ENCODE results near the gene P3H2. TPM values are rescaled to one million over a fixed set of nuclear protein-coding genes. Genes with fewer than 3 reads are reported as not detected.
A peak's percentile ranks its signal among the peaks of the same experiment; 100 is the strongest.

Gene P3H2
- total and polyA plus RNA-seq, 2 of the 4 experiments (the other 2 are of a cell fraction) = 54.7 to 64.3 TPM

DNA sequence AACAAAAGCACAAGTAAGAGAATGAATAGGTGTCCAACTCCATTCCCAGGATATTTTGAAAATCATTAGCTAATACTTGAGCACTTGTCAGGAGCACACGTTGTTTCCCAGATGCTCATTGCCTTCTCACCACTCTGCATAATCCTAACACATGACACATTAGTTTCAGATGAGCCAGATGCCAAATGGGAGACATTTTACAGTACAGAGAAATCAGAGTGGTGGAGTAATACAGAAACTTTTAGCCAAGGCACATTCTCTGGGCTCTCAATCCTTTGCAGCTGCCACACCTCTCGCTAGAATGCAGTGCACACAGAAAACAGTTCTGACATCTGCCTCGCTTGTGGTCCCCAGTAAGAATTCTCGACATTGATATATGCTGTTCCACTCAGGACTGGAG lies 76.6 kb downstream of the P3H2 start:
- dilution Hi-C loops (cut with HindIII; ENCODE audit: low sequenced_read_pairs, unreplicated experiment) (no loop called here), intact Hi-C loops (cut with micrococcal nuclease) (no loop called here), in situ Hi-C loops (cut with MboI; ENCODE audit: low sequenced_read_pairs) (no loop called here)
- Histone ChIP-seq H3K4ac (ENCODE audit: low read depth, low read length) (no peak overlapping the region), H3K4me2 (ENCODE audit: low read depth, low read length) (peak overlapping the region; percentile 44), H3K79me1 (ENCODE audit: low read depth in 1 of 2, low read length in 2 of 2) (peaks cover 9 to 50% of the 10 kb centered on the region in 2 experiments; a peak in 3 of 4 replicates), H3K14ac (replicated peaks; ENCODE audit: low read depth, low read length) (no peak overlapping the region), H3K4me1 (ENCODE audit: control insufficient read depth, insufficient read depth, low read length) (peaks cover 7% of the 10 kb centered on the region), H3K4me3 (ENCODE audit: insufficient read depth, low read depth, low read length) (no peak overlapping the region), H3K9ac (ENCODE audit: low read depth, low read length) (no peak overlapping the region), H2AFZ (replicated peaks; ENCODE audit: low read length, poor library complexity) (no peak overlapping the region), H3K27me3 (ENCODE audit: control insufficient read depth, insufficient read depth, low read length) (no peaks in the 10 kb centered on the region), H3K23ac (ENCODE audit: low read depth, low read length) (peak overlapping the region; percentile 58; the same call in 1 of the 2 replicates), H3K18ac (ENCODE audit: low read depth, low read length) (no peak overlapping the region), H4K20me1 (ENCODE audit: insufficient read depth, low read length) (peaks cover 3% of the 10 kb centered on the region; the same call in 1 of the 2 replicates), H2AK5ac (ENCODE audit: low read depth, low read length) (no peak overlapping the region), H2BK20ac (ENCODE audit: low read depth, low read length) (no peak overlapping the region), H3K9me3 (ENCODE audit: control insufficient read depth, insufficient read depth, low read length) (no peaks in the 10 kb centered on the region), H2BK15ac (ENCODE audit: low read depth, low read length) (no peak overlapping the region), H4K8ac (ENCODE audit: low read depth in 2 of 2, low read length in 2 of 2) (peak overlapping the region in 1 of 2 experiments; percentile 17; a peak in 1 of 4 replicates), H2BK120ac (ENCODE audit: low read depth, low read length) (no peak overlapping the region), H2BK5ac (ENCODE audit: low read depth, low read length, poor library complexity, severe bottlenecking) (peak overlapping the region; percentile 12), H3K56ac (ENCODE audit: extremely low read depth, insufficient read depth, low read length) (no peak overlapping the region), H3K36me3 (ENCODE audit: control insufficient read depth, insufficient read depth, low read length) (no peaks in the 10 kb centered on the region), H3K9me1 (ENCODE audit: insufficient read depth, low read length) (no peaks in the 10 kb centered on the region), H4K91ac (ENCODE audit: insufficient read depth, low read depth, low read length) (no peak overlapping the region), H3K27ac (ENCODE audit: insufficient read depth, low read length) (no peak overlapping the region), H4K5ac (ENCODE audit: low read depth, low read length) (peak overlapping the region; percentile 23; the same call in 1 of the 2 replicates), H2AK9ac (replicated peaks; ENCODE audit: low read depth, low read length, poor library complexity) (no peak overlapping the region)
- TF ChIP-seq BHLHE40 (IDR thresholded peaks at IDR 0.05; ENCODE audit: low read depth, low read length) = peak; percentile 17; the same call in 1 of the 2 replicates
- no peak for TF ChIP-seq POLR2A (IDR thresholded peaks at IDR 0.05; ENCODE audit: low read depth, low read length)
- ATAC-seq (ENCODE audit: low read depth) (peak; percentile 42), DNase-seq (peak; percentile 74)
- ChIA-PET POLR2A (ENCODE audit: unreplicated experiment) (no interaction called here), CTCF (interaction anchor here (1.3 to 1.4 kb wide), 2 partner anchors 15 to 77 kb away, joined by 3 to 4 read pairs; partner anchors contain the start of gene P3H2)
- BruUV-seq (replicated peaks) = no TSS peak
- WGBS, 2 experiments (ENCODE audit: extremely low coverage in 2 of 2, insufficient read length in 1 of 2) = 40% methylated on average over 1 of the region's 4 CpGs; no CpG with 5 or more reads in 1 of the 2 experiments

Data from IMR-90 (cell line).